ENCODE results near the gene ESRRG.
A peak's percentile ranks its signal among the peaks of the same experiment; 100 is the strongest.

The ESRRG gene

DNA sequence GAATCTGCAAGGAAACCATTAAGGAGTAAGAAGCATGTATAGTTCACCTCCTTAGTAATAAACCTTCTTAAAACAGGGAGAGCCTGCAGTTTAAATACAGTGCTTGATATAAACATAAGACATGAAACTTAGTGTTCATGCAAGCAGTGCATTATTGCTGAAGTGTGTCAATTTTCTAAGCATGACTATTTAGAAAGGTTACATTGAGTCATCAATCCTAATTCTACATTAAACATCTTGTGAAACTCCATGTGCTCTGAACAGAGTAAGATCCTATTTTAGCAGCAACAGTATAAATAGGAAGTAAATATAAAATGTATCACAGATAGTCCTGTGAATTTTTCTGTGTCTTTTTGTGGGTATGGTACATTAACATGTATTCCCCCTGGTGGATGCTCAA is 135.5 kb downstream of the ESRRG start:
- H3K4me3 ChIP-seq (ENCODE audit: low read depth, low read length), result no peak overlapping the region
- TF ChIP-seq, protein P1, sequence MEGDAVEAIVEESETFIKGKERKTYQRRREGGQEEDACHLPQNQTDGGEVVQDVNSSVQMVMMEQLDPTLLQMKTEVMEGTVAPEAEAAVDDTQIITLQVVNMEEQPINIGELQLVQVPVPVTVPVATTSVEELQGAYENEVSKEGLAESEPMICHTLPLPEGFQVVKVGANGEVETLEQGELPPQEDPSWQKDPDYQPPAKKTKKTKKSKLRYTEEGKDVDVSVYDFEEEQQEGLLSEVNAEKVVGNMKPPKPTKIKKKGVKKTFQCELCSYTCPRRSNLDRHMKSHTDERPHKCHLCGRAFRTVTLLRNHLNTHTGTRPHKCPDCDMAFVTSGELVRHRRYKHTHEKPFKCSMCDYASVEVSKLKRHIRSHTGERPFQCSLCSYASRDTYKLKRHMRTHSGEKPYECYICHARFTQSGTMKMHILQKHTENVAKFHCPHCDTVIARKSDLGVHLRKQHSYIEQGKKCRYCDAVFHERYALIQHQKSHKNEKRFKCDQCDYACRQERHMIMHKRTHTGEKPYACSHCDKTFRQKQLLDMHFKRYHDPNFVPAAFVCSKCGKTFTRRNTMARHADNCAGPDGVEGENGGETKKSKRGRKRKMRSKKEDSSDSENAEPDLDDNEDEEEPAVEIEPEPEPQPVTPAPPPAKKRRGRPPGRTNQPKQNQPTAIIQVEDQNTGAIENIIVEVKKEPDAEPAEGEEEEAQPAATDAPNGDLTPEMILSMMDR (IDR thresholded peaks at IDR 0.05; ENCODE audit: insufficient read depth, low read depth, low read length, missing control alignments), result no peak
- no peak for DNase-seq (ENCODE audit: low read depth)

DNA sequence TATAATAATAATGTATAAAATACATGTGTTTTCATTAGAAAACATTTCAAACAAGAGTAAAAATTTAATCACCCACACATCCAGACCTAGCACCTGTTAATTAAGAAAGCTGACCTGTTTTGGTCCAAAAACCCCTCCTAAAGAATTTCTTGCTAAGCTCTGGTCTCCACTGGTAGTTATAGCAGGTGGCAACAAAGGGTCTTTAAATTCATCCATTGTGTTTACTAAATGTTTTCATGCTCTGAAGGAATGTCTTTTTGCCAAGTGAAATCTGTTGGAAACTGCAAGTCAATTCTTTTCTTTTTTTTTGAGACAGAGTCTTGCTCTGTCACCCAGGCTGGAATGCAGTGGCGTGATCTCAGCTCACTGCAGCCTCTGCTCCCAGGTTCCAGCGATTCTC is 141.1 kb downstream of the ESRRG start:
- no peak for DNase-seq (ENCODE audit: low read depth)
- no peak overlapping the region for H3K4me3 ChIP-seq (ENCODE audit: low read depth, low read length)
- TF ChIP-seq, protein P1 (IDR thresholded peaks at IDR 0.05; ENCODE audit: insufficient read depth, low read depth, low read length, missing control alignments), result no peak

DNA sequence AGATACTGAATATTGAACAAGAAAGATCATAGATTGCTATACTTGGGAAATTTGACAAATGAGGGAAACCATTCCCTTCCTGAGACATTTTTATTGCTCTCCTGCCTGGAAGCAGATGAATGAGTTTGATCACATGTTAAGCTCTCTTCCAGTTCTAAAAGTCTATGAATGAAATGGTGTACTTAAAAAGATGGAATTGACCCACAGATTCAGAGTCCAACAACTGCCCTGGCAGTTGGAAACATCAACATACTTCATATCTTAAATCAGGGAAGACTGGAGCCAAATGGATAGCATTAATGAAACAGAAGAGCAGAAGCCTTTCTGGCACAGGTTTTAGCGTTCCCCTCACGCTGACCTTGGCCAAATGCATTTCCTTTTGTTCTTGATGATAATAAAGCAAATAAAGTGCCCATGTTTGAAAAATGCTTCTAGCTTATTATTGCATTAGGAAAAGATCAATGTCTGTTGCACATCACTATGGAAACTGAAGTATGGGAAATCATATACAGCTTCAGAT is 142.6 kb downstream of the ESRRG start:
- TF ChIP-seq, protein P1 (IDR thresholded peaks at IDR 0.05; ENCODE audit: insufficient read depth, low read depth, low read length, missing control alignments), result no peak
- no peak overlapping the region for H3K4me3 ChIP-seq (ENCODE audit: low read depth, low read length)
- no peak for DNase-seq (ENCODE audit: low read depth)

DNA sequence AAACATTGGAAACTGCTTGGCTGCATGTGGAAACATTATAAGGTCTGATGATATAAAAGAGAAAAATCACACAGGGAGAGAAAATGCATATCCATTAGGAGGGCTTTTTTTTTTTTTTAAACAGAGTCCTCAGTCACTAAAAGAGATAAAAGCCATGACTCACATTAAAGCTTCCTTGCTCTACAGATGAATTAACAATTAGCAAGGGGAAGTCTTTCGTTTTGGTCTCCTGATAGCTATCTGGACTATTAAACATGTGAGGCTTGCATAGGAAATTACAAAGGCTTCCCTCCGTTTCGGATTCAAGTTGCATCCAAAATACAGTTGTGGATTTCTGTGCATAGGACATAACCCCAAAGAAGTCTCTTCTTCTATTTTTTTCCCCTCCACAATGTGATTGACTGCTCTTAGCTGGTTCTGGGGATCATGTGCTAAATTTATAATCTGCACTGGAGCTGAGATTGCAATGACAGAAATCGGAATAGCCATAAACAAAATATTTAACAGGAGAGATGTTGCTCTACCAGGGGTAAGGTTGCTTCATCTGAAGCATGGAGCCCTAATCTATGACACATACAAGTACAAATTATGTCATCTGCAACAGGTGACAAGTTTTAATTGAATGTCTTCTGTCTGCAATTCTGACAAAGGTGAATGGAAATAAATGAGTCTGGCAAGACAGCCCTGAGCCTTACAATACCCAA is 146.8 kb downstream of the ESRRG start:
- TF ChIP-seq, protein P1 (IDR thresholded peaks at IDR 0.05; ENCODE audit: insufficient read depth, low read depth, low read length, missing control alignments), result no peak
- no peak for DNase-seq (ENCODE audit: low read depth)
- H3K4me3 ChIP-seq (ENCODE audit: low read depth, low read length), result no peak overlapping the region

DNA sequence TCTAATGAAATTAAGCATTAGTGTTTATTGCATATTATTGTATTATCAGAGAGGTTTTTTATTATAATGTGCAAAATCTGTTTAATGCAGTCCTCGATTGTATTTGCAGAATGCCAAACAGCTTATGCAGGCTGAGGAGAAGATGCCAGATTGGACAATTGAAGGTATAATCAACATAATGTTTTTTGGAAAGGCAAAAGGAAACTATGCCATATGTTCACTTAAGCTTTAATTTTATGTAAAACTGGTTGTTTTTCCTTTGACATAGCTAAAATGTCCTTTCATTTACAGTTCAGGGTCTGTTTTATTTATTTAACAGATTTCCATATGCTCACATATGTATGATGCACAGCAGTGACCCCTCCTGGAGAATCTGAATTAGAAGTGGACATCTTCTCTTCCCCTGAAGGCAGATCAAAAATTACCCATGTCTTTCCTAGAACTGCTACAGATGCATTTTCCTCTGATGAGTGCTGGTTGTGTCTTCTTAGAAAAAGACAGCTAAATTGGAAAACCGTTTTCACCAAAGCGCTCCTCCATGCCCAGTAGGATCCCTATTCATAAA is 156.5 kb downstream of the ESRRG start:
- no peak overlapping the region for H3K4me3 ChIP-seq (ENCODE audit: low read depth, low read length)
- TF ChIP-seq, protein P1 (IDR thresholded peaks at IDR 0.05; ENCODE audit: insufficient read depth, low read depth, low read length, missing control alignments), result peak; percentile 20
- DNase-seq (ENCODE audit: low read depth), result peak; percentile 18

GRCh38 chr1:216563087-216563486 is 160.1 kb downstream of the ESRRG start:
- TF ChIP-seq, protein P1 (IDR thresholded peaks at IDR 0.05; ENCODE audit: insufficient read depth, low read depth, low read length, missing control alignments), result no peak
- no peak overlapping the region for H3K4me3 ChIP-seq (ENCODE audit: low read depth, low read length)
- DNase-seq (ENCODE audit: low read depth), result no peak

Measured in GM12865 (cell line).